GM18505 (cell line): ENCODE results near the gene PRKAB2.
"Not testable (repeated sequence)": the region's sequence is repeated elsewhere in the genome, so short reads cannot be mapped to it uniquely, and the experiment has no call there.

Experiments used
- ATAC-seq: cut with Tn5 transposase; IDR thresholded peaks from one replicate; pipeline ENCODE4 v1.9.1; 2021; ENCODE audit not compliant: unreplicated experiment
- POLR2A ChIP-seq: IDR thresholded peaks from 4 replicates; pipeline ENCODE4 v1.6.1; 2011; ENCODE audit warnings: borderline replicate concordance; ENCODE audit not compliant: insufficient read depth, insufficient read length; ENCODE audit errors: extremely low read depth

PRKAB2 gene

GRCh38 chr1:147163019-147163418 lies 9.3 kb downstream of the PRKAB2 start:
- ATAC-seq: no peak
- no peak for TF ChIP-seq POLR2A

- no peak for TF ChIP-seq POLR2A
- ATAC-seq: no peak
Observed at GRCh38 chr1:147162093-147162492, 10.2 kb downstream of the PRKAB2 start.

GRCh38 chr1:147157116-147157515 lies 15.2 kb downstream of the PRKAB2 start:
- ATAC-seq: not testable (repeated sequence)

GRCh38 chr1:147156642-147157041 lies 15.6 kb downstream of the PRKAB2 start:
- TF ChIP-seq POLR2A: no peak
- ATAC-seq: no peak

- no peak for TF ChIP-seq POLR2A
- no peak for ATAC-seq
Observed at GRCh38 chr1:147152772-147153171, 19.5 kb downstream of the PRKAB2 start.

- TF ChIP-seq POLR2A: no peak
- ATAC-seq: no peak
Observed at GRCh38 chr1:147151244-147151643, 21.0 kb downstream of the PRKAB2 start.

GRCh38 chr1:147142886-147143285 lies 29.4 kb downstream of the PRKAB2 start:
- no peak for TF ChIP-seq POLR2A
- no peak for ATAC-seq

GRCh38 chr1:147130721-147131120 lies 41.5 kb downstream of the PRKAB2 start:
- ATAC-seq: not testable (repeated sequence)

- no peak for TF ChIP-seq POLR2A
- no peak for ATAC-seq
Observed at GRCh38 chr1:147129116-147129873, 43.0 kb downstream of the PRKAB2 start.

- ATAC-seq: no peak
- no peak for TF ChIP-seq POLR2A
Observed at GRCh38 chr1:147124266-147124665, 48.0 kb downstream of the PRKAB2 start.

GRCh38 chr1:147117109-147117508 lies 55.2 kb downstream of the PRKAB2 start:
- no peak for ATAC-seq
- no peak for TF ChIP-seq POLR2A

- no peak for ATAC-seq
- no peak for TF ChIP-seq POLR2A
Observed at GRCh38 chr1:147115496-147115895, 56.8 kb downstream of the PRKAB2 start.

- not testable (repeated sequence) for ATAC-seq
Observed at GRCh38 chr1:147115079-147115478, 57.2 kb downstream of the PRKAB2 start.

GRCh38 chr1:147114353-147114752 lies 57.9 kb downstream of the PRKAB2 start:
- ATAC-seq: not testable (repeated sequence)
